ENCODE measurements around the gene C4B. TPM values are rescaled to one million over a fixed set of nuclear protein-coding genes. Genes with fewer than 3 reads are reported as not detected.

The C4B gene
- total and polyA plus RNA-seq, 9 of the 15 experiments (the other 6 are each of a cell fraction or from before 2014, with no cell fraction given), result 0.32 to 8.8 (median 5.4) TPM

DNA sequence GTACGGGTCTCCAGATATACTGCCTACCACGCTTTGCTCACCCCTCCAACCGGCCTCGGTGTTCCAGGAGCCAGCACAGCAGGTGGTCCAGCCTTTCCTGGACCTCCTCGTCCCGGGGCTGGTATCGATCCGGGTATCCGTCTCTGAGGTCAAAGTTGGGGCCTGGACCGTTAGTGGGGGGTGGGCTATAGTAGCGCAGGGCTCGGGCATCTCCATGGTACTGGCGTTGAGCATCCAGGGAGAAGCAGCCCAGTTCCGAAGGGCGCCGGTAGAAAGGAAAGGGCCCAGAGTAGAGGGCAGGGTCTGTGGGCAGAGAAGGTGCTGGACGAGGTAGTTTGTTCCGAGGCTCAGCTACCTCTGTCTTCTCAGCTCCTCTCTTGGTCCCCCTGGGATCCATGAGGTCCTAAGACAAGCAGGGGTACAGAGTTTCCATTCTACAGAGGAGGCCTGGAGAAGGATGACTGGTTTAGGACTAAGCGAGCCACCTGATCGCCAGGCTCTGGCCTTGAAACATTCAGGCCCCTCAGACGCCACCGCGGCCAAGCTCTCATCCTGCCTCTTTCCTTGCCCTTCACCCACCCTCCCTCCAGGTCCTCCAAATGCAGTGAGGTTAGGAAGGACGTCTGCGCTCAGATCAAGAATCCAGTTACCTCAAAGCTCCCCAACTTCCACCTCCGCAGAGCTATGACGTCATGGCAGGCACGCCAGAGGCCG is 43.2 kb upstream of the C4B start:
- Histone ChIP-seq H3K27ac (ENCODE audit: extremely low read depth, low read depth, low read length) (peak overlapping the region; percentile 84), H3K4me2 (ENCODE audit: insufficient read depth, low read length) (peak overlapping the region; percentile 99), H3K36me3 (ENCODE audit: control insufficient read depth, insufficient read depth, low read length) (peaks cover 56% of the 10 kb centered on the region), H3K9me1 (ENCODE audit: control insufficient read depth, insufficient read depth, low read length) (no peaks in the 10 kb centered on the region), H3K4me1 (replicated peaks in 1 of 2; ENCODE audit: control insufficient read depth in 2 of 2, insufficient read depth in 2 of 2, low read length in 2 of 2) (peaks cover 56 to 61% of the 10 kb centered on the region in 2 experiments; a peak in 4 of 5 replicates), H2AFZ (ENCODE audit: low read depth, low read length) (peak overlapping the region; percentile 93), H3K79me2 (ENCODE audit: control insufficient read depth, insufficient read depth, low read length) (peaks cover 48% of the 10 kb centered on the region), H3K9me3 (replicated peaks; ENCODE audit: control insufficient read depth, insufficient read depth, low read depth, low read length) (no peaks in the 10 kb centered on the region), H3K4me3 (peak overlapping the region; percentile 56), H3K9ac (ENCODE audit: insufficient read depth in 1 of 2, low read depth in 2 of 2, low read length in 2 of 2) (peak overlapping the region; percentile 90 to 96), H3K27me3 (ENCODE audit: control insufficient read depth in 2 of 2, insufficient read depth in 2 of 2, low read length in 2 of 2) (no peaks in the 10 kb centered on the region), H4K20me1 (replicated peaks; ENCODE audit: control insufficient read depth, insufficient read depth, low read length) (no peaks in the 10 kb centered on the region)
- POLR2A ChIA-PET, result interaction anchor here (0.6 to 5.8 kb wide), 12 partner anchors 8 to 422 kb away, joined by 3 to 74 read pairs (median 5); partner anchors contain the start of genes CFB, FKBPL, NELFE and SKIC2
- 47% methylated on average over 29 of the region's 29 CpGs for WGBS (ENCODE audit: insufficient coverage, low coverage, missing lambda C conversion rate)
- FAIRE-seq (no peak), ATAC-seq (peak; percentile 1), DNase-seq (ENCODE audit: extremely low read depth in 1 of 4, low spot score in 3 of 4) (peak in 1 of 4 experiments; percentile 42)
- TSS peak; percentile 84 for BruUV-seq (replicated peaks)
- in situ Hi-C loops (cut with MboI), result loop anchor here (5.0 kb wide), 1 partner anchor 46 kb away; no protein-coding TSS in a partner anchor
- CTCF ChIA-PET (ENCODE audit: low intra/inter-chr PET ratio), result no interaction called here
- intact Hi-C loops (cut with micrococcal nuclease), result loop anchor here (10.0 kb wide), 1 partner anchor 237 kb away; the partner anchor contains the start of gene CLIC1
- TF ChIP-seq BRD4 (IDR thresholded peaks at IDR 0.05) (0 out of 2 replicates have a peak, but pooled peaks have one; percentile 6), BRD9 (IDR thresholded peaks at IDR 0.05; ENCODE audit: low read depth, partially characterized antibody) (peak; percentile 48), ZNF311 (CRISPR knock-in tag; IDR thresholded peaks at IDR 0.05) (peak; percentile 86), ETV1 (tag; conservative IDR thresholded peaks at IDR 0.05; ENCODE audit: low read depth) (peak; percentile 25; the same call in 1 of the 2 replicates), CBX3 (IDR thresholded peaks at IDR 0.05; ENCODE audit: borderline replicate concordance in 1 of 2, low read length in 2 of 2) (no peak), POLR2AphosphoS5 (IDR thresholded peaks at IDR 0.05; ENCODE audit: control insufficient read depth, insufficient read depth, low read depth, low read length) (peak; percentile 30; the same call in 1 of the 2 replicates), ZNF121 (CRISPR knock-in tag; conservative IDR thresholded peaks at IDR 0.05) (no peak)
- TF ChIP-seq, protein P1, sequence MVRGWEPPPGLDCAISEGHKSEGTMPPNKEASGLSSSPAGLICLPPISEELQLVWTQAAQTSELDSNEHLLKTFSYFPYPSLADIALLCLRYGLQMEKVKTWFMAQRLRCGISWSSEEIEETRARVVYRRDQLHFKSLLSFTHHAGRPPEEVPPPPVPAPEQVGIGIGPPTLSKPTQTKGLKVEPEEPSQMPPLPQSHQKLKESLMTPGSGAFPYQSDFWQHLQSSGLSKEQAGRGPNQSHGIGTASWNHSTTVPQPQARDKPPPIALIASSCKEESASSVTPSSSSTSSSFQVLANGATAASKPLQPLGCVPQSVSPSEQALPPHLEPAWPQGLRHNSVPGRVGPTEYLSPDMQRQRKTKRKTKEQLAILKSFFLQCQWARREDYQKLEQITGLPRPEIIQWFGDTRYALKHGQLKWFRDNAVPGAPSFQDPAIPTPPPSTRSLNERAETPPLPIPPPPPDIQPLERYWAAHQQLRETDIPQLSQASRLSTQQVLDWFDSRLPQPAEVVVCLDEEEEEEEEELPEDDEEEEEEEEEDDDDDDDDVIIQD (CRISPR knock-in tag; IDR thresholded peaks at IDR 0.05), result 0 out of 2 replicates have a peak, but pooled peaks have one; percentile 74
- TF ChIP-seq, protein P2, sequence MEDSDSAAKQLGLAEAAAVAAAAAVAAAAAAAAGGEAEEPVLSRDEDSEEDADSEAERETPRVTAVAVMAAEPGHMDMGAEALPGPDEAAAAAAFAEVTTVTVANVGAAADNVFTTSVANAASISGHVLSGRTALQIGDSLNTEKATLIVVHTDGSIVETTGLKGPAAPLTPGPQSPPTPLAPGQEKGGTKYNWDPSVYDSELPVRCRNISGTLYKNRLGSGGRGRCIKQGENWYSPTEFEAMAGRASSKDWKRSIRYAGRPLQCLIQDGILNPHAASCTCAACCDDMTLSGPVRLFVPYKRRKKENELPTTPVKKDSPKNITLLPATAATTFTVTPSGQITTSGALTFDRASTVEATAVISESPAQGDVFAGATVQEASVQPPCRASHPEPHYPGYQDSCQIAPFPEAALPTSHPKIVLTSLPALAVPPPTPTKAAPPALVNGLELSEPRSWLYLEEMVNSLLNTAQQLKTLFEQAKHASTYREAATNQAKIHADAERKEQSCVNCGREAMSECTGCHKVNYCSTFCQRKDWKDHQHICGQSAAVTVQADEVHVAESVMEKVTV (CRISPR knock-in tag; IDR thresholded peaks at IDR 0.05), result peak; percentile 42; the same call in 1 of the 2 replicates
- TF ChIP-seq, protein P3, sequence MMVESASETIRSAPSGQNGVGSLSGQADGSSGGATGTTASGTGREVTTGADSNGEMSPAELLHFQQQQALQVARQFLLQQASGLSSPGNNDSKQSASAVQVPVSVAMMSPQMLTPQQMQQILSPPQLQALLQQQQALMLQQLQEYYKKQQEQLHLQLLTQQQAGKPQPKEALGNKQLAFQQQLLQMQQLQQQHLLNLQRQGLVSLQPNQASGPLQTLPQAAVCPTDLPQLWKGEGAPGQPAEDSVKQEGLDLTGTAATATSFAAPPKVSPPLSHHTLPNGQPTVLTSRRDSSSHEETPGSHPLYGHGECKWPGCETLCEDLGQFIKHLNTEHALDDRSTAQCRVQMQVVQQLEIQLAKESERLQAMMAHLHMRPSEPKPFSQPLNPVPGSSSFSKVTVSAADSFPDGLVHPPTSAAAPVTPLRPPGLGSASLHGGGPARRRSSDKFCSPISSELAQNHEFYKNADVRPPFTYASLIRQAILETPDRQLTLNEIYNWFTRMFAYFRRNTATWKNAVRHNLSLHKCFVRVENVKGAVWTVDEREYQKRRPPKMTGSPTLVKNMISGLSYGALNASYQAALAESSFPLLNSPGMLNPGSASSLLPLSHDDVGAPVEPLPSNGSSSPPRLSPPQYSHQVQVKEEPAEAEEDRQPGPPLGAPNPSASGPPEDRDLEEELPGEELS (CRISPR knock-in tag; IDR thresholded peaks at IDR 0.05; ENCODE audit: borderline replicate concordance), result peak; percentile 9; the same call in 1 of the 2 replicates
- TF ChIP-seq, protein P4, sequence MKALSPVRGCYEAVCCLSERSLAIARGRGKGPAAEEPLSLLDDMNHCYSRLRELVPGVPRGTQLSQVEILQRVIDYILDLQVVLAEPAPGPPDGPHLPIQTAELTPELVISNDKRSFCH (CRISPR knock-in tag; IDR thresholded peaks at IDR 0.05), result peak; percentile 68; the same call in 1 of the 2 replicates
- TF ChIP-seq, protein P4 (tag; IDR thresholded peaks at IDR 0.05), result no peak

All from K562 (cell line).